Measurements from ENCODE around the gene OR10D3. TPM values are rescaled to one million over a fixed set of nuclear protein-coding genes. Genes with fewer than 3 reads are reported as not detected.

OR10D3 gene
- total and polyA plus RNA-seq, 2 donors from 2014 or later, result not detected

DNA sequence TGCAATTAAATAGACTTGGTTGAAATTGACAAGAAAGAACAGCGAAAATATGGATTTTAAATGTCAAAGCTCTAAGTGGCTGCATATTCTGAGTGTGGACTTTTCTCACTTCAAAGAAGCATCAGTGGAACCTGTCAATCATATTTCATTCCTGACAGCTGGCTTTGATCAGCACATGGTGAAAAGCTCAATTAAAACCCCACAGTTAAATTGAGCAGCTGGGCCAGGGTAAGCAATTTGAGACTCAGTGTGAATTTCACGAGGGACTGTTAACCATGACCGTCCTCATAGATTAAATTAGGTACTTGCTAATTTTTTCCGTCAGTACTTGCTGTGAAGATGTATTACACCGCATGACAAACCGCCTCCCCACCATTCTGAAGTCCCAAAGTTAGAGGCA is 11.0 kb upstream of the OR10D3 start:
- intact Hi-C loops (cut with DNase I), result no loop called here
- Histone ChIP-seq H3K36me3 (ENCODE audit: control insufficient read depth in 2 of 3, insufficient read depth in 3 of 3, low read length in 3 of 3) (no peaks in the 10 kb centered on the region), H3K4me1 (ENCODE audit: control insufficient read depth in 2 of 3, insufficient read depth in 2 of 3, low read depth in 1 of 3, low read length in 3 of 3) (no peaks in the 10 kb centered on the region), H3K4me3 (ENCODE audit: low read length in 3 of 3) (no peak overlapping the region), H3K27ac (ENCODE audit: low read depth in 2 of 2, low read length in 2 of 2) (no peak overlapping the region), H3K9ac (ENCODE audit: low read length in 3 of 3) (no peak overlapping the region), H3K9me3 (ENCODE audit: control insufficient read depth in 2 of 3, insufficient read depth in 1 of 3, low read length in 3 of 3) (no peaks in the 10 kb centered on the region), H3K27me3 (ENCODE audit: control insufficient read depth, insufficient read depth, low read length) (no peaks in the 10 kb centered on the region)
- FAIRE-seq, result no peak
- TF ChIP-seq, protein P1, sequence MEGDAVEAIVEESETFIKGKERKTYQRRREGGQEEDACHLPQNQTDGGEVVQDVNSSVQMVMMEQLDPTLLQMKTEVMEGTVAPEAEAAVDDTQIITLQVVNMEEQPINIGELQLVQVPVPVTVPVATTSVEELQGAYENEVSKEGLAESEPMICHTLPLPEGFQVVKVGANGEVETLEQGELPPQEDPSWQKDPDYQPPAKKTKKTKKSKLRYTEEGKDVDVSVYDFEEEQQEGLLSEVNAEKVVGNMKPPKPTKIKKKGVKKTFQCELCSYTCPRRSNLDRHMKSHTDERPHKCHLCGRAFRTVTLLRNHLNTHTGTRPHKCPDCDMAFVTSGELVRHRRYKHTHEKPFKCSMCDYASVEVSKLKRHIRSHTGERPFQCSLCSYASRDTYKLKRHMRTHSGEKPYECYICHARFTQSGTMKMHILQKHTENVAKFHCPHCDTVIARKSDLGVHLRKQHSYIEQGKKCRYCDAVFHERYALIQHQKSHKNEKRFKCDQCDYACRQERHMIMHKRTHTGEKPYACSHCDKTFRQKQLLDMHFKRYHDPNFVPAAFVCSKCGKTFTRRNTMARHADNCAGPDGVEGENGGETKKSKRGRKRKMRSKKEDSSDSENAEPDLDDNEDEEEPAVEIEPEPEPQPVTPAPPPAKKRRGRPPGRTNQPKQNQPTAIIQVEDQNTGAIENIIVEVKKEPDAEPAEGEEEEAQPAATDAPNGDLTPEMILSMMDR (IDR thresholded peaks at IDR 0.05; ENCODE audit: borderline replicate concordance, extremely low read depth, insufficient read depth), result no peak
- DNase-seq, result no peak

DNA sequence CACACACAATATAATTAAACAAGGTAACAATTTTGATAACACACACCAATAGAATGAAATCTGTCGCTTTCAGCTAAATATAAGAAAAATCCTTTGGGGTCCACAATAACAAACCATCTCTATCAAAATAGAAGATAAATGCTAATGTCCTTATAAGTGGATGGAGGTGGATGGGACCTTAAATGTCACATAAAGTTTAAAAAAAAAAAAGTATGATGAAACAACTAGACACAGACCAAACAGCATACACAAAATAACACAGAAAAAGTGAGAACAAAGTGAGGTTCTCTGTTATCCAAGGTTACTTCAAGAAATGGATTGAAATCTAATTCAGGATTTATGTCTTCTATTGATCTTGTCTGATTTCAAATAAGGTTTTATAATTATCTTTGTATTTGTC is 10.5 kb upstream of the OR10D3 start:
- no peak for FAIRE-seq
- H3K36me3 ChIP-seq (ENCODE audit: control insufficient read depth in 2 of 3, insufficient read depth in 3 of 3, low read length in 3 of 3), result no peaks in the 10 kb centered on the region
- intact Hi-C loops (cut with DNase I), result no loop called here
- no peak for DNase-seq
- no peak overlapping the region for H3K27ac ChIP-seq (ENCODE audit: low read depth in 2 of 2, low read length in 2 of 2)
- H3K4me3 ChIP-seq (ENCODE audit: low read length in 3 of 3), result no peak overlapping the region
- TF ChIP-seq, protein P1 (IDR thresholded peaks at IDR 0.05; ENCODE audit: borderline replicate concordance, extremely low read depth, insufficient read depth), result no peak
- H3K4me1 ChIP-seq (ENCODE audit: control insufficient read depth in 2 of 3, insufficient read depth in 2 of 3, low read depth in 1 of 3, low read length in 3 of 3), result no peaks in the 10 kb centered on the region
- H3K9me3 ChIP-seq (ENCODE audit: control insufficient read depth in 2 of 3, insufficient read depth in 1 of 3, low read length in 3 of 3), result no peaks in the 10 kb centered on the region
- no peak overlapping the region for H3K9ac ChIP-seq (ENCODE audit: low read length in 3 of 3)
- H3K27me3 ChIP-seq (ENCODE audit: control insufficient read depth, insufficient read depth, low read length), result no peaks in the 10 kb centered on the region

DNA sequence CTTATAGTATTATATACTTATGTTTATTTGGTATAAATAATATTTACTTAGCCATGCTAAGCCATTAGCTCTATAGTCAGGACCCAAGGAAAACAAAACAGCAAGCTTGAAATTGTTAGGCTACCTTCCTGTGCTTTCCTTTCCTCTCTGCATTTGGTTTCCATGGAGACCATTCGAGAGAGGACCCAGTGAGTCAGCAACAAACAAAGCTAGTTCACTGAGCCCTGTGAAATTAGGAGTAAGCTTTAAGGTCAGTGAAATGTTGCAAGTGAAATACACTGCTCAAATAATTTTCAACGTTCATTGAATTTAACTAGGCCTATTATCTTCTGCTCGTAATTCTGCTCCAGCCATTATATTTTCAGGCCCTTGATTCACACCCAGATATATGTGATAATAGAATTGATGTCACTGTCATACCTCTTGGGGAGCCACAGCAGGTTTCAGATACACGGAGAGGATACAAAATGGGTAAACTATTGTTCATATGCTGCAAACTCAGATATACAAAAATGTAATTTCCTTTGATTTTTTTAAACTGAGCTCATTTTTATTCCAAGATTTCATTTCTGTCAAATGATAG is 9.1 kb upstream of the OR10D3 start:
- H3K9ac ChIP-seq (ENCODE audit: low read length in 3 of 3), result no peak overlapping the region

More for the DNA sequence above, 9.1 kb upstream of the OR10D3 start:
- Histone ChIP-seq H3K9me3 (ENCODE audit: control insufficient read depth in 2 of 3, insufficient read depth in 1 of 3, low read length in 3 of 3) (no peaks in the 10 kb centered on the region), H3K36me3 (ENCODE audit: control insufficient read depth in 2 of 3, insufficient read depth in 3 of 3, low read length in 3 of 3) (no peaks in the 10 kb centered on the region), H3K4me3 (ENCODE audit: low read length in 3 of 3) (no peak overlapping the region), H3K27ac (ENCODE audit: low read depth in 2 of 2, low read length in 2 of 2) (no peak overlapping the region), H3K27me3 (ENCODE audit: control insufficient read depth, insufficient read depth, low read length) (no peaks in the 10 kb centered on the region), H3K4me1 (ENCODE audit: control insufficient read depth in 2 of 3, insufficient read depth in 2 of 3, low read depth in 1 of 3, low read length in 3 of 3) (no peaks in the 10 kb centered on the region)
- intact Hi-C loops (cut with DNase I), result no loop called here
- DNase-seq (peak in 2 of 5 donors; percentile 48 to 57), FAIRE-seq (no peak)
- TF ChIP-seq, protein P1 (IDR thresholded peaks at IDR 0.05; ENCODE audit: borderline replicate concordance, extremely low read depth, insufficient read depth), result no peak
